GM13976 (cell line): ENCODE data around the gene DDR2.

Experiments used
- DNase-seq: peaks from one replicate; pipeline ENCODE4 v3.0.0; 2012; ENCODE audit warnings: low spot score
- CTCF ChIP-seq: IDR thresholded peaks from 2 replicates; pipeline ENCODE4 v1.5.1; 2012; ENCODE audit warnings: borderline replicate concordance, mild to moderate bottlenecking; ENCODE audit not compliant: insufficient read depth; ENCODE audit errors: extremely low read depth, missing control alignments, control extremely low read depth
- in situ Hi-C: fragments of 300-500 bp; cut with MboI; formaldehyde crosslinking; loops from one replicate; pipeline ENCODE4 v1.12.0; 2022; ENCODE audit warnings: low sequenced_read_pairs, mixed read lengths, inconsistent platforms; ENCODE audit not compliant: unreplicated experiment

The DDR2 gene

GRCh38 chr1:162633081-162633762 lies 958 bp downstream of the DDR2 start:
- TF ChIP-seq CTCF, result no peak
- in situ Hi-C loops, result no loop called here

DNA sequence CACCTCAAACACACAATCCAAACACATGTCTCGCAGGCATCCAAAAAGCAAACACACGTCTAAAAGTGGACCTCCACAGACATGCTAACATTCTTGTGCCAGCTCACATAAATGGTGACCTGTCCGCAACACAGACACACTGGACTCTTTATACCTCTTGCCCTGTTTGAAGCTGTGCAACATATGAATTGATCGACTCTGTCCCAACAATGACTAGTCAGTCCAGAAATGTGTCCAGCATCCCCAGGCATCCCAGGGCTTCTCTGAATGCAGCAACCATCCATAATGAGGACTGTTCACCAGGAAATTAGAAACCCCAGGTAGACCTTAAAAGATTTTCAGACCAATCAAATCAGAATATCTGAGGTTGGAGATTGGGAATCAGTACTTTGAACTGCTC lies 3.2 kb downstream of the DDR2 start:
- TF ChIP-seq CTCF, result no peak
- in situ Hi-C loops, result no loop called here
- DNase-seq, result no peak

More at GRCh38 chr1:162633081-162633762, 958 bp downstream of the DDR2 start:
- peak; percentile 22 for DNase-seq

DNA sequence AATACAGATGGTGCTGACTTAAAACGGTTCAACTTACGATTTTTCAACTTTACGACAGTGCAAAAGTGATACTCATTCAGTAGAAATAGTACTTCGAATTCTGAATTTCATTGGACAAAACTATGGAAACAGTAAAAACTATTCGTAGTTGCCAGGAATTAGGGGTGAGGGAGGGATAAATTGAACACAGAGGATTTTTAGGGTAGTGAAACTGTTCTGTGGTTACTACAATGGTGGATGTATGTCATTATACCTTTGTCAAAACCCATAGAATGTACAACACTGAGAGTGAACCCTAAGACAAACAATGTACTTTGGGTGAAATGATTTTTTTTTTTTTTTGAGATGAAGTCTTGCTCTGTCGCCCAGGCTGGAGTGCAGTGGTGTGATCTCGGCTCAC lies 7.5 kb downstream of the DDR2 start:
- in situ Hi-C loops, result no loop called here
- no peak for TF ChIP-seq CTCF
- peak; percentile 14 for DNase-seq

GRCh38 chr1:162641114-162641513 lies 8.8 kb downstream of the DDR2 start:
- in situ Hi-C loops, result no loop called here
- no peak for TF ChIP-seq CTCF

DNA sequence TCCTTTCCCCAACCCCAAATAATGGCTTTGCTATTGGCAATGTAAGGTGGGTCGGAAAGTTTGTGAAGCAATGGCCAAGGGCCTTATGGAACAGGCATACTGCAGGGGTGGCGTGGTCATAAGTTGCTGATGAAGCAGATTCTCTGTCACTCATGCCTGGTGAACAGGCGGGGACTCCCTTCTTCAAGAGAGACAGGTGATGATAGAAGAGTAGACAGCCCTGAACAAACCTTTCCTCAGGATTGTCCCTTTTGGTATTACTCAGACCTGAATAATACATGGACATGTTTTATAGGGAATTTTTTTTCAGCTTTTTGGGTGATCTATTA lies 12.7 kb downstream of the DDR2 start:
- no peak for DNase-seq
- TF ChIP-seq CTCF, result no peak
- in situ Hi-C loops, result no loop called here

More at GRCh38 chr1:162641114-162641513, 8.8 kb downstream of the DDR2 start:
- DNase-seq, result no peak

GRCh38 chr1:162645666-162646065 lies 13.4 kb downstream of the DDR2 start:
- no peak for DNase-seq
- no peak for TF ChIP-seq CTCF
- in situ Hi-C loops, result no loop called here
